Measurements from ENCODE around the gene PNPLA5.

GRCh38 chr22:43911351-43911750, 19.5 kb upstream of the PNPLA5 start:
- TF ChIP-seq POLR2AphosphoS5 (IDR thresholded peaks at IDR 0.05) (no peak), CTCF (IDR thresholded peaks at IDR 0.05) (no peak), POLR2A (IDR thresholded peaks at IDR 0.05) (no peak), EP300 (IDR thresholded peaks at IDR 0.05) (no peak)
